Measurements from ENCODE around the gene STK38.

GRCh38 chr6:36563237-36563927, 16.1 kb upstream of the STK38 start:
- TF ChIP-seq RAD21 (IDR thresholded peaks at IDR 0.05): no peak
- TF ChIP-seq CTCF (IDR thresholded peaks at IDR 0.05; ENCODE audit: low read depth, low read length, missing input control): no peak
- TF ChIP-seq HNF4G (IDR thresholded peaks at IDR 0.05): no peak
- no peak for TF ChIP-seq YY1 (IDR thresholded peaks at IDR 0.05)

Data from liver (tissue), 3 donors.